Measurements from ENCODE around the gene ZBTB20. TPM values are rescaled to one million over a fixed set of nuclear protein-coding genes. Genes with fewer than 3 reads are reported as not detected.
A peak's percentile ranks its signal among the peaks of the same experiment; 100 is the strongest.

Gene ZBTB20
- total and polyA plus RNA-seq, 4 donors = 0.74 to 77.1 (median 27.9) TPM

GRCh38 chr3:115147329-115148141 is 447 bp upstream of the ZBTB20 start:
- Histone ChIP-seq H3K36me3 (ENCODE audit: control insufficient read depth in 4 of 4, insufficient read depth in 4 of 4, low read length in 4 of 4) (no peaks in the 10 kb centered on the region), H3K4me1 (ENCODE audit: control insufficient read depth in 5 of 5, insufficient read depth in 5 of 5, low read length in 5 of 5) (peaks cover 0 to 11% (median 0%) of the 10 kb centered on the region in 5 donors), H3K4me3 (peak overlapping the region; percentile 92), H3K9me3 (ENCODE audit: control insufficient read depth in 4 of 4, insufficient read depth in 3 of 4, low read length in 3 of 4) (no peaks in the 10 kb centered on the region), H3K9ac (ENCODE audit: insufficient read depth in 1 of 2, low read length in 2 of 2) (peak overlapping the region; percentile 59 to 84), H3K27me3 (ENCODE audit: control insufficient read depth in 3 of 3, insufficient read depth in 3 of 3, low read length in 2 of 3) (no peaks in the 10 kb centered on the region), H3K27ac (ENCODE audit: low read depth in 1 of 2, low read length in 1 of 2) (peak overlapping the region; percentile 99)
- WGBS, 2 donors = 1% methylated on average over 50 to 54 of the region's 54 CpGs
- no peak for TF ChIP-seq CTCF (IDR thresholded peaks at IDR 0.05; ENCODE audit: control extremely low read depth, extremely low read depth)
- DNase-seq (peak; percentile 99 to 100 (median 100)), ATAC-seq (ENCODE audit: insufficient read depth, low FRiP score) (peak; percentile 88)

GRCh38 chr3:115146032-115146417 is 1.1 kb downstream of the ZBTB20 start:
- WGBS, 2 donors = 0 to 1% methylated on average over 9 of the region's 9 CpGs
- no peak for ATAC-seq (ENCODE audit: insufficient read depth, low FRiP score)
- H3K27ac ChIP-seq (ENCODE audit: low read depth in 1 of 2, low read length in 1 of 2) = peak overlapping the region; percentile 93 to 95
- no peaks in the 10 kb centered on the region for H3K9me3 ChIP-seq (ENCODE audit: control insufficient read depth in 4 of 4, insufficient read depth in 3 of 4, low read length in 3 of 4)
- DNase-seq = peak; percentile 58 to 81 (median 79)
- H3K4me1 ChIP-seq (ENCODE audit: control insufficient read depth in 5 of 5, insufficient read depth in 5 of 5, low read length in 5 of 5) = peaks cover 0 to 15% (median 0%) of the 10 kb centered on the region in 5 donors
- H3K4me3 ChIP-seq = peak overlapping the region; percentile 61
- H3K36me3 ChIP-seq (ENCODE audit: control insufficient read depth in 4 of 4, insufficient read depth in 4 of 4, low read length in 4 of 4) = no peaks in the 10 kb centered on the region
- no peaks in the 10 kb centered on the region for H3K27me3 ChIP-seq (ENCODE audit: control insufficient read depth in 3 of 3, insufficient read depth in 3 of 3, low read length in 2 of 3)
- H3K9ac ChIP-seq (ENCODE audit: insufficient read depth in 1 of 2, low read length in 2 of 2) = peak overlapping the region; percentile 67 to 86
- TF ChIP-seq CTCF (IDR thresholded peaks at IDR 0.05; ENCODE audit: control extremely low read depth, extremely low read depth) = no peak

GRCh38 chr3:115141033-115141757 is 5.9 kb downstream of the ZBTB20 start:
- Histone ChIP-seq H3K9me3 (ENCODE audit: control insufficient read depth in 4 of 4, insufficient read depth in 3 of 4, low read length in 3 of 4) (no peaks in the 10 kb centered on the region), H3K4me1 (ENCODE audit: control insufficient read depth in 5 of 5, insufficient read depth in 5 of 5, low read length in 5 of 5) (peaks cover 0 to 16% (median 0%) of the 10 kb centered on the region in 5 donors), H3K27me3 (ENCODE audit: control insufficient read depth in 3 of 3, insufficient read depth in 3 of 3, low read length in 2 of 3) (no peaks in the 10 kb centered on the region), H3K4me3 (no peak overlapping the region), H3K36me3 (ENCODE audit: control insufficient read depth in 4 of 4, insufficient read depth in 4 of 4, low read length in 4 of 4) (no peaks in the 10 kb centered on the region), H3K9ac (ENCODE audit: insufficient read depth in 1 of 2, low read length in 2 of 2) (no peak overlapping the region), H3K27ac (ENCODE audit: low read depth in 1 of 2, low read length in 1 of 2) (no peak overlapping the region)
- TF ChIP-seq CTCF (IDR thresholded peaks at IDR 0.05; ENCODE audit: control extremely low read depth, extremely low read depth) = no peak
- ATAC-seq (ENCODE audit: insufficient read depth, low FRiP score) (no peak), DNase-seq (peak in 1 of 3 donors; percentile 6)
